Stimulated activated naive CD4-positive, alpha-beta T cell (primary cell): ENCODE data around the gene UNC50.

Experiments
- DNase-seq, 6 experiments: peaks; one replicate each; lab custom pipeline; 2025; lab: John Stamatoyannopoulos, UW

The UNC50 gene

GRCh38 chr2:98608962-98609604 is 694 bp downstream of the UNC50 start:
- peak in 1 of 6 experiments; percentile 11 for DNase-seq

- no peak for DNase-seq
These were observed 5.8 kb downstream of the UNC50 start for GRCh38 chr2:98614024-98614739.

- no peak for DNase-seq
These were observed 7.1 kb downstream of the UNC50 start for GRCh38 chr2:98615481-98615880.

- DNase-seq = peak in 1 of 6 experiments; percentile 47
These were observed 8.8 kb downstream of the UNC50 start for GRCh38 chr2:98617149-98617548.

GRCh38 chr2:98623657-98624056 is 15.3 kb downstream of the UNC50 start:
- no peak for DNase-seq

- DNase-seq = no peak
These were observed 24.0 kb downstream of the UNC50 start for GRCh38 chr2:98632351-98632750.

GRCh38 chr2:98634406-98635092 is 26.2 kb downstream of the UNC50 start:
- peak; percentile 7 to 46 (median 16) for DNase-seq

- DNase-seq = peak in 5 of 6 experiments; percentile 26 to 63 (median 30)
These were observed 29.2 kb downstream of the UNC50 start for GRCh38 chr2:98637401-98638147.

GRCh38 chr2:98643496-98644100 is 35.2 kb downstream of the UNC50 start:
- DNase-seq = no peak

- no peak for DNase-seq
These were observed 39.2 kb downstream of the UNC50 start for GRCh38 chr2:98647636-98648035.

GRCh38 chr2:98648451-98648850 is 40.1 kb downstream of the UNC50 start:
- no peak for DNase-seq

GRCh38 chr2:98649135-98649991 is 41.0 kb downstream of the UNC50 start:
- peak; percentile 58 to 87 (median 74) for DNase-seq

GRCh38 chr2:98649992-98650375 is 41.6 kb downstream of the UNC50 start:
- no peak for DNase-seq

GRCh38 chr2:98650998-98651397 is 42.6 kb downstream of the UNC50 start:
- no peak for DNase-seq

GRCh38 chr2:98654699-98655495 is 46.5 kb downstream of the UNC50 start:
- peak in 5 of 6 experiments; percentile 42 to 72 (median 61) for DNase-seq

- DNase-seq = peak; percentile 16 to 70 (median 52)
These were observed 48.4 kb downstream of the UNC50 start for GRCh38 chr2:98656800-98657199.

GRCh38 chr2:98658816-98659490 is 50.6 kb downstream of the UNC50 start:
- peak in 2 of 6 experiments; percentile 28 to 42 for DNase-seq

- DNase-seq = peak in 1 of 6 experiments; percentile 19
These were observed 51.1 kb downstream of the UNC50 start for GRCh38 chr2:98659491-98659840.

- DNase-seq = peak in 5 of 6 experiments; percentile 11 to 74 (median 61)
These were observed 55.2 kb downstream of the UNC50 start for GRCh38 chr2:98663511-98664090.
